GM23338 (cell line): ENCODE data around the gene GGA2. TPM values are rescaled to one million over a fixed set of nuclear protein-coding genes. Genes with fewer than 3 reads are reported as not detected.

Experiments
- ATAC-seq: fragments of 200-7000 bp; cut with Tn5 transposase; 3 replicates; pipeline ENCODE4 v1.9.1; 2020
- DNase-seq: peaks from one replicate; pipeline ENCODE4 v3.0.0-alpha.2; 2015; ENCODE audit warnings: low spot score
- H2AFZ ChIP-seq: fragments of 200-600 bp; sonication (generic); 2 replicates; pipeline ENCODE4 v1.8.0; 2016; ENCODE audit warnings: antibody characterized with exemption, mild to moderate bottlenecking, moderate library complexity
- H3F3A ChIP-seq: fragments of 200-600 bp; sonication (generic); replicated peaks from 2 replicates; pipeline ENCODE4 v1.8.0; 2017; ENCODE audit warnings: antibody characterized with exemption, mixed run types, low read depth
- H3K27ac ChIP-seq: fragments of 200-600 bp; sonication (generic); 2 replicates; pipeline ENCODE4 v1.6.1; 2016; ENCODE audit warnings: low read depth
- H3K27me3 ChIP-seq: fragments of 200-600 bp; sonication (generic); 2 replicates; pipeline ENCODE4 v1.8.0; 2016; ENCODE audit warnings: mild to moderate bottlenecking, mixed run types, moderate library complexity; ENCODE audit not compliant: insufficient read depth
- H3K36me3 ChIP-seq: fragments of 200-600 bp; sonication (generic); 2 replicates; pipeline ENCODE4 v1.8.0; 2016; ENCODE audit warnings: mild to moderate bottlenecking; ENCODE audit not compliant: insufficient read depth
- H3K4me1 ChIP-seq: fragments of 200-600 bp; sonication (generic); 2 replicates; pipeline ENCODE4 v1.8.0; 2016; ENCODE audit warnings: mild to moderate bottlenecking, moderate library complexity; ENCODE audit not compliant: insufficient read depth
- H3K4me2 ChIP-seq: fragments of 200-600 bp; sonication (generic); 2 replicates; pipeline ENCODE4 v1.7.1; 2017; ENCODE audit warnings: mixed run types
- H3K4me3 ChIP-seq: fragments of 200-600 bp; sonication (generic); 2 replicates; pipeline ENCODE4 v1.6.1; 2016; ENCODE audit warnings: mixed run types
- H3K79me2 ChIP-seq: fragments of 200-600 bp; sonication (generic); replicated peaks from 2 replicates; pipeline ENCODE4 v1.8.0; 2017; ENCODE audit warnings: mild to moderate bottlenecking; ENCODE audit not compliant: insufficient read depth
- H3K9me2 ChIP-seq: fragments of 200-600 bp; sonication (generic); 2 replicates; pipeline ENCODE4 v1.8.0; 2017; ENCODE audit not compliant: insufficient read depth
- H4K20me1 ChIP-seq: fragments of 200-600 bp; sonication (generic); replicated peaks from 2 replicates; pipeline ENCODE4 v1.8.0; 2017; ENCODE audit warnings: mild to moderate bottlenecking; ENCODE audit not compliant: insufficient read depth
- H3K27ac Mint-ChIP-seq: 2 replicates; pipeline ENCODE4 v1.8.0; 2020; ENCODE audit warnings: inconsistent platforms, mild to moderate bottlenecking, moderate library complexity, mixed read lengths
- H3K27me3 Mint-ChIP-seq: 3 replicates; pipeline ENCODE4 v1.8.0; 2022; ENCODE audit warnings: low read depth, mild to moderate bottlenecking, moderate library complexity, mixed read lengths, inconsistent platforms; ENCODE audit not compliant: insufficient read depth, poor library complexity
- H3K36me3 Mint-ChIP-seq: 3 replicates; pipeline ENCODE4 v1.8.0; 2021; ENCODE audit warnings: low read depth, mild to moderate bottlenecking, inconsistent platforms, moderate library complexity, mixed read lengths
- H3K4me1 Mint-ChIP-seq: 3 replicates; pipeline ENCODE4 v1.8.0; 2020; ENCODE audit warnings: mild to moderate bottlenecking, inconsistent platforms, mixed read lengths
- H3K4me3 Mint-ChIP-seq: 3 replicates; pipeline ENCODE4 v1.8.0; 2021; ENCODE audit warnings: moderate library complexity, mild to moderate bottlenecking, inconsistent platforms, mixed read lengths
- H3K9me3 Mint-ChIP-seq: 3 replicates; pipeline ENCODE4 v1.8.0; 2020; ENCODE audit warnings: moderate library complexity, mild to moderate bottlenecking, inconsistent platforms, mixed read lengths
- CREB1 ChIP-seq: fragments of 250-450 bp; sonication (Bioruptor Pico); IDR thresholded peaks from 2 replicates; pipeline ENCODE4 v1.5.0; 2020; ENCODE audit warnings: low read depth, mild to moderate bottlenecking, moderate library complexity
- CTCF ChIP-seq, 2 experiments: fragments of 200-600 bp in 1 of 2; sonication (generic) in 1 of 2; conservative IDR thresholded peaks; 2 replicates each; pipeline versions ENCODE4 v1.5.1 to v1.6.1; 2016 to 2017; ENCODE audit warnings: antibody characterized with exemption in 2 of 2, low read depth in 2 of 2, mild to moderate bottlenecking in 2 of 2, moderate library complexity in 1 of 2
- ETS1 ChIP-seq: IDR thresholded peaks from 2 replicates; pipeline ENCODE4 v1.6.1; 2016; ENCODE audit warnings: antibody characterized with exemption
- EZH2 ChIP-seq: fragments of 200-600 bp; sonication (generic); IDR thresholded peaks from one replicate; pipeline ENCODE4 v1.8.0; 2017; ENCODE audit warnings: antibody characterized with exemption, mild to moderate bottlenecking, low read depth; ENCODE audit not compliant: unreplicated experiment
- POLR2AphosphoS5 ChIP-seq: IDR thresholded peaks from 2 replicates; pipeline ENCODE4 v1.6.1; 2016; ENCODE audit warnings: antibody characterized with exemption, low read depth
- REST ChIP-seq: IDR thresholded peaks from one replicate; pipeline ENCODE4 v1.6.1; 2018; ENCODE audit warnings: antibody characterized with exemption; ENCODE audit not compliant: unreplicated experiment
- ZNF114 ChIP-seq: fragments of 250-450 bp; sonication (Bioruptor Pico); IDR thresholded peaks from 2 replicates; pipeline ENCODE4 v1.5.0; 2020; ENCODE audit warnings: mild to moderate bottlenecking, moderate library complexity
- ZNF331 ChIP-seq: fragments of 250-450 bp; sonication (Bioruptor Pico); IDR thresholded peaks from 2 replicates; pipeline ENCODE4 v1.5.0; 2020; ENCODE audit warnings: low read depth, mild to moderate bottlenecking, moderate library complexity
- ZNF462 ChIP-seq: fragments of 250-450 bp; sonication (Bioruptor Pico); IDR thresholded peaks from 2 replicates; pipeline ENCODE4 v1.5.0; 2020; ENCODE audit warnings: mild to moderate bottlenecking, moderate library complexity
- polyA plus RNA-seq: library from polyadenylated mRNA; unstranded; fragments of >200 nt; fragmentation: Nextera tagmentation; extraction: Ambion mirVana; gene quantifications from 2 replicates; pipeline ENCODE4 v1.2.1, GENCODE V29; 2016
- total RNA-seq: library from RNA; depleted of rRNA; stranded (reverse); fragments of >200 nt; shearing (Covaris generic); gene quantifications from 2 replicates; pipeline ENCODE4 v1.2.3, GENCODE V29; 2014

The GGA2 gene
- total and polyA plus RNA-seq, 2 experiments from 2014 or later, result 40.3 to 76.6 TPM

- TF ChIP-seq ZNF462 (CRISPR knock-in tag), result no peak
Measured at GRCh38 chr16:23486480-23486879, 23.8 kb downstream of the GGA2 start (continued).

- no peak for TF ChIP-seq ZNF114 (CRISPR knock-in tag)
- TF ChIP-seq ETS1, result no peak
- TF ChIP-seq ZNF331 (CRISPR knock-in tag), result no peak
- no peak for TF ChIP-seq CREB1 (CRISPR knock-in tag)
- no peak for TF ChIP-seq EZH2
- no peak for TF ChIP-seq CTCF (conservative IDR thresholded peaks at IDR 0.05; ENCODE audit: low read depth in 2 of 2)
- no peak for TF ChIP-seq POLR2AphosphoS5
- no peak for TF ChIP-seq REST
- H3K36me3 Mint-ChIP-seq, result peaks cover 90% of the 10 kb centered on the region
- H3K4me2 ChIP-seq, result no peak overlapping the region
- no peak overlapping the region for H3K4me3 Mint-ChIP-seq
- H3K4me1 ChIP-seq, result no peaks in the 10 kb centered on the region
- H2AFZ ChIP-seq, result no peak overlapping the region
- no peak overlapping the region for H3K4me3 ChIP-seq
- H3K79me2 ChIP-seq, result no peaks in the 10 kb centered on the region
- no peaks in the 10 kb centered on the region for H3K27me3 ChIP-seq
- peaks cover 5% of the 10 kb centered on the region; the same call in 1 of the 2 replicates for H3F3A ChIP-seq
- H3K27me3 Mint-ChIP-seq, result peaks cover 1% of the 10 kb centered on the region
- no peak overlapping the region for H3K27ac ChIP-seq
- H3K9me3 Mint-ChIP-seq, result no peaks in the 10 kb centered on the region
- H4K20me1 ChIP-seq, result peaks cover 8% of the 10 kb centered on the region
- ATAC-seq (no peak), DNase-seq (no peak)
- no peak overlapping the region for H3K27ac Mint-ChIP-seq
- no peaks in the 10 kb centered on the region for H3K4me1 Mint-ChIP-seq
- H3K9me2 ChIP-seq, result no peaks in the 10 kb centered on the region
- peaks cover 64% of the 10 kb centered on the region for H3K36me3 ChIP-seq
Measured at GRCh38 chr16:23485841-23486240, 24.5 kb downstream of the GGA2 start.
